GM12875 (cell line): ENCODE results near the gene DNAH11.

Source experiments
- H3K4me3 ChIP-seq: one replicate; pipeline ENCODE4 v1.5.1; 2011; ENCODE audit warnings: low read depth, low read length, control low read depth
- TF ChIP-seq, protein P1 (sequence below): IDR thresholded peaks from 2 replicates; pipeline ENCODE4 v1.5.1; 2011; ENCODE audit warnings: low read depth, mild to moderate bottlenecking, control low read depth, inconsistent platforms, low read length, moderate library complexity, borderline replicate concordance; ENCODE audit not compliant: insufficient read depth

Gene DNAH11

DNA sequence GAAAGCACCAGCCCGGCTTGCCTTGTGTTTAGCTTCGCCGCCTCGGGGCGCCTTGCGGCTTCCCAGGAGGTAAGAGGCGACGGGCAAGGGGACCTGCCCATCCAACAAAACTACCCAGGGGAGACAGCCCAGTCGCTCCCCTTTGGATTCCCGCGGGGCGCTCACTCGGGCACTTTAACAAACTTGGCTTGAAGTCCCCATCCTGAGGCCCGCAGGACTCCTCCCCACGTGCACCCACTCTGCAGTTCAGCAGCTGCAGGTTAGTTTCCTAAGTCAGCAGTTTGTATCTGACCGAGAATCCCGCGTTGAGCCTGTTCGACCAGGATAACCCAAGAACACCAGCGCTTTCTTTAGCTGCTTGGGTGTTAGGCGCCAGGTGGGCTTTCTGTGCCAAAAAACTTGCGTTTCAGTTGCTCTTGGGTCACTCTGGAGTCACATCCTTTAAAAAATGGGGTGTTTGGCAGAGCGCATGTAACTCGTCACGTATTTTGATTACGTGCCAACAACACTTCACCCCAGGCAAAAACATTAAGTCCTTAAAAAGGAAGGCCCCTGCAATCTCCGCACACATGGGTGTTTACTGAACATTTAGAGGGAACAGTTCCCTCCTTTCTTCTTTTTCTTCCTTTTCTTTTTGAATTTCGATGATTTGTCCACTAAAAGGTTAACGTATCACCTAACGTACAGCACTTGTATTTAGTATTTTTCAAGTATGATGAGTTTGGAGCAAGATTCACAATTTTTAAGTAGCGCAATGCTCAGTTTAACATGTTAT, 876 bp downstream of the DNAH11 start:
- TF ChIP-seq, protein P1, sequence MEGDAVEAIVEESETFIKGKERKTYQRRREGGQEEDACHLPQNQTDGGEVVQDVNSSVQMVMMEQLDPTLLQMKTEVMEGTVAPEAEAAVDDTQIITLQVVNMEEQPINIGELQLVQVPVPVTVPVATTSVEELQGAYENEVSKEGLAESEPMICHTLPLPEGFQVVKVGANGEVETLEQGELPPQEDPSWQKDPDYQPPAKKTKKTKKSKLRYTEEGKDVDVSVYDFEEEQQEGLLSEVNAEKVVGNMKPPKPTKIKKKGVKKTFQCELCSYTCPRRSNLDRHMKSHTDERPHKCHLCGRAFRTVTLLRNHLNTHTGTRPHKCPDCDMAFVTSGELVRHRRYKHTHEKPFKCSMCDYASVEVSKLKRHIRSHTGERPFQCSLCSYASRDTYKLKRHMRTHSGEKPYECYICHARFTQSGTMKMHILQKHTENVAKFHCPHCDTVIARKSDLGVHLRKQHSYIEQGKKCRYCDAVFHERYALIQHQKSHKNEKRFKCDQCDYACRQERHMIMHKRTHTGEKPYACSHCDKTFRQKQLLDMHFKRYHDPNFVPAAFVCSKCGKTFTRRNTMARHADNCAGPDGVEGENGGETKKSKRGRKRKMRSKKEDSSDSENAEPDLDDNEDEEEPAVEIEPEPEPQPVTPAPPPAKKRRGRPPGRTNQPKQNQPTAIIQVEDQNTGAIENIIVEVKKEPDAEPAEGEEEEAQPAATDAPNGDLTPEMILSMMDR = no peak
- no peak overlapping the region for H3K4me3 ChIP-seq

DNA sequence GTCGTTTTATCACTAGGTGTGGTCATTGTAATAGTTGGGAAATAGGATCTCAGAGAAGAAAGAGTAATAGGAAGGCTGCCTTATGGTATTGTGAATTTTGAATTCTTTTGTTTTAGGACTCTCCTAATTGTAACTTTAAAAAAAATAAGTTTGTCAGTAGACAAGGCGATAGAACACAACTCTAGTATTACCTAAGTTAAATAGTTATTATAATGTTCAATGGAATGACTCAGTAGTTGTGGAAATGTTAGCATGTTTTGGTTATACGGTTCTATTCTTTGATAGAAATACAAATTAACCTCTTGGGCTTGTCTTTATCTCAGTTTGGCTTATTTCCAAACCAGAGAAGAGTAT, 1.4 kb downstream of the DNAH11 start:
- H3K4me3 ChIP-seq = no peak overlapping the region
- TF ChIP-seq, protein P1 = no peak

DNA sequence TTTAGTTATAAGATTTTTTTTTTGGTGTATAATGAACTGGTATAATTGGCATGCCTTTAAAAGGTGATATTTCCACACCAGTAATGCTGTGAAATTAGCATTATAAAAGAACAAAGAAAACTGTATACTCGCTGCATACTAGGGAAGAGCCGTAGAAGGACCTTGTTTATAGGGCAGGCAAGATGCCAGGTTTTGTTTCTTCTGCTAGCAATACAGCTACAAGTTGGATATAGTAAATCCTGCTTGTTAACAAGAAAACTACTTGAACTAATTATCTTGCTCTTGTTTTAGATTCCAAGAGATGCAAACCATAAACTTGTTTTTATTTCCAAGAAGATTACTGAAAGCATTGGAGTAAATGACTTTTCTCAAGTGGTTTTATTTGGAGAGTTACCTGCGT, 1.9 kb downstream of the DNAH11 start:
- TF ChIP-seq, protein P1 = no peak
- no peak overlapping the region for H3K4me3 ChIP-seq

DNA sequence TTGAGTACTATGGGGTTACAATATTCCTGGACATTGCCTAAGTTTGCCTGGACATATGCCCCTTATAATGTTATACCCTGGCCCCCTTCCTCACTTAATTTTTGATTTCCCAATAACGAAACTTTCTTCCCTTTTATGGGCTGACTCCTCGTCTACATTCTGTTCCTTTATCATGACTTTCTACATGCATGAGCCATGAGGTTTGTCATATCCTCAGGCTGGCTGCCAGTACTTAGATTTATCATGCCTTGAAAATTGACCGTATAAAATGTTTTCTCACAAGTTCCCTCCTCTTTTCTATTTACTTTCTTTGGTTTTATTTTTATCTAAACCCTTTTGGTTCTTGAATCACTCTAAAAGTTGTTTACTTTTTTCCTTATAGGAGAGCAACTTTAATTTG, 4.7 kb downstream of the DNAH11 start:
- no peak overlapping the region for H3K4me3 ChIP-seq
- TF ChIP-seq, protein P1 = no peak

DNA sequence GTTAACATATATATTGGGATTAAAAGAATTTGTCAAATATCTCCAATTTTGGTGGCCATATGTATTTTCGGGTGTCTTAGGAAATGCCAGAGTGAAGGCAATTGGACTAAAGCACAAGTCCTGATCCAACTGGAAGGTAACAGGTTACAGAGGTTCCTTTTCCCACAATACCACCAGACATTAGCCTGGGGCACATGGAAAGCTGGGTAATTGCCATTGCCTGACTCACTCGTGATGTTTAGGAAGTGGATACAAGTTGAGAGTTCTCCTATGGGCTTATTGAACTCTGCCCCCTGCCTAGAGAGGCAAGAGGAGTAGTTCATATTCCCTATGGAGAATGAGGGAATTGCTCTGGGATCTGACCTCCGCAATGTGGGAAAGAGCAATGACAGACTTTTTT, 5.7 kb downstream of the DNAH11 start:
- TF ChIP-seq, protein P1 = no peak
- no peak overlapping the region for H3K4me3 ChIP-seq

DNA sequence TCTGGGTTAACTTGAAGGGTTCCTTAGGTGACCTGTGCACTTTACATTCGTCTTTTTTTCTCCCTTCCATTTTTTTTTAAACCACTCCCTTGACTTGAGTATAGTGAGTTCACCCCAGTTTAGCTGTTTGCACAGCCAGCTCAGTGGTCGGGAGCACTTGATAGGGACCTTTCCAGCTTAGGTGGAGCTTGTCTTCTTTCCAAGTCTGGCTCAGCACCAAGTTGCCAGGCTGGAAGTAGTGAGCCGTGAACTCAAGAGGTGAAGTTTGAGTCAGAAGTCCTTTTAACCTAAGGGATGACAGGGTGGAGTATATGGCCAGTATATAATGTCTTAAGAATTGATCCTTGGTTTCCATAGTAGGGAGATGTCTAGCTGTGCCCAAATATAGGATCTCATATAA, 7.2 kb downstream of the DNAH11 start:
- TF ChIP-seq, protein P1 = no peak
- H3K4me3 ChIP-seq = no peak overlapping the region

DNA sequence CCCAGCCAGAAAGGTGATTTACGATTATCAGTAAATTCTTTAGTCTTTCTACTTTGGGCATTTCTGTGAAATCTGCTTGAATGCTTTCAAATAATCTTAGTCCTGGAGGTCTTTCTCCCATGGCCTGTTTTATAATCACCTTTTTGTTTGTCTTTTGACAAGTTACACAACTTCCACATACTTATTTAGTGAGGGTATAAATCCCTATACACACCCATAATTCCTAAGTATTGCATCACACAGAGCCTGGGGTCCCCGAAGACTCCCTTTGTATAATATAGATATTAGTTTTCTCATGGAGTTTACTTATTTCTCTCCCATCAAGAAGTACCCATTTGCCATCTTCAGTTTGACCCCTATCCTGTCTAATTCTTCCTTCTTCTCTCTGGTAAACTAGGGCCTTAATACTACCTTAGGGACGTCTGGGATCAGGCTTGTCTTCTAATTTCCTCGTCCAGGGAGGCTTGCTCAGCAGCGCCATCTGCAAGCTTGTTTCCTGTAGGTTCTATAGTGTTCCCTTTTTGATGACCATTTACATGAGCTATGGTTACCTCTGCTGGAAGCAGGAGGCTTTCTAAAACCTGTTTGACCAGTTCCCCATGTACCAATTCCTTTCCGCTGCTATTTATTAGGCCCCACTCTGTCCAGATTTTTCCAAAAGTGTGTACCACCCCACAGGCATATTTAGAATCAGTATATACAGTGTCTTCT, 8.1 kb downstream of the DNAH11 start:
- TF ChIP-seq, protein P1 = no peak
- H3K4me3 ChIP-seq = no peak overlapping the region
